ENCODE measurements around the gene SBSN. TPM values are rescaled to one million over a fixed set of nuclear protein-coding genes. Genes with fewer than 3 reads are reported as not detected.

The SBSN gene, protein sequence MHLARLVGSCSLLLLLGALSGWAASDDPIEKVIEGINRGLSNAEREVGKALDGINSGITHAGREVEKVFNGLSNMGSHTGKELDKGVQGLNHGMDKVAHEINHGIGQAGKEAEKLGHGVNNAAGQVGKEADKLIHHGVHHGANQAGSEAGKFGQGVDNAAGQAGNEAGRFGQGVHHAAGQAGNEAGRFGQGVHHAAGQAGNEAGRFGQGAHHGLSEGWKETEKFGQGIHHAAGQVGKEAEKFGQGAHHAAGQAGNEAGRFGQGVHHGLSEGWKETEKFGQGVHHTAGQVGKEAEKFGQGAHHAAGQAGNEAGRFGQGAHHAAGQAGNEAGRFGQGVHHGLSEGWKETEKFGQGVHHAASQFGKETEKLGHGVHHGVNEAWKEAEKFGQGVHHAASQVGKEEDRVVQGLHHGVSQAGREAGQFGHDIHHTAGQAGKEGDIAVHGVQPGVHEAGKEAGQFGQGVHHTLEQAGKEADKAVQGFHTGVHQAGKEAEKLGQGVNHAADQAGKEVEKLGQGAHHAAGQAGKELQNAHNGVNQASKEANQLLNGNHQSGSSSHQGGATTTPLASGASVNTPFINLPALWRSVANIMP
- not detected for polyA plus RNA-seq (ENCODE audit: insufficient read length)

DNA sequence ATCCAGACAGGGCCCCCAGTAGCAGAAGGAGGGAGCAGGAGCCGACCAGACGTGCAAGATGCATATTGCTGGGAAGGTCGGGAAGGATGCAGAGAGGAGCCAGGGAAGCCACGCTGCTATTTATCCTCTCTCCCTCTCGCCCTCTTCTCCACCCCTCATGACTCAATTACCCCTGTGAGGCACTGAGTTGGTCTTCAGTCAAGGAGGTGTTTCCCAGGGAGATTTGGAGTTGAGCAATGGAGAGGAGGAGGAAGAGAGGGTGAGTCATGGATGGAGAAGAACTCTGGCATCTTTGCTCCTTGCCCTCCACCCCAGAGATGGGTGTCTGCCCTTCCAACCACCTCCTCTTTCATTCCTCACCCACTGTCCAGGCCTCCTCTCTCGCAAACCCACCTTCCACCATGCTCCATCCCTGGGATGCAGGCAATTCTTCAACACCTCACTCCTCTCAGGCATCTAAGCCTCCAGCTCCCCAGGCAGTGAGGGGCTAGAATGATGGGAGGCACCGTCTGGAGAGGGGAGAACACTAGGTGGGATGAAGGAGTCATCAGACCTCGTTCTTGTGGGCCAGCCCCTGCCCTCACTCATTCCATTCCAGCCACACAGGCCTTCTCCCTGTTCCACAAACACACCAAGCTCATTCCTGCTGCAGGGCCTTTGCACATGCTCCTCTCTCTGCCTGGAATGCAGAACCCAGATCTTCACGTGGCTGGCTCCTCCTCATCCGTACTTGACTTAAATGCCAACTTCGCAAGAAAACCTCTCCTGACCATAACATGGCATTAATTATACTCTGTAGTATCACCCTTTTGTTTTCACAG is at the start of gene SBSN:
TSS of gene SBSN (minus strand) at position 94 of the 821 bp plus-strand sequence. CDS start at position 64, 30 bp downstream.
- DNase-seq (ENCODE audit: low read depth), result no peak

DNA sequence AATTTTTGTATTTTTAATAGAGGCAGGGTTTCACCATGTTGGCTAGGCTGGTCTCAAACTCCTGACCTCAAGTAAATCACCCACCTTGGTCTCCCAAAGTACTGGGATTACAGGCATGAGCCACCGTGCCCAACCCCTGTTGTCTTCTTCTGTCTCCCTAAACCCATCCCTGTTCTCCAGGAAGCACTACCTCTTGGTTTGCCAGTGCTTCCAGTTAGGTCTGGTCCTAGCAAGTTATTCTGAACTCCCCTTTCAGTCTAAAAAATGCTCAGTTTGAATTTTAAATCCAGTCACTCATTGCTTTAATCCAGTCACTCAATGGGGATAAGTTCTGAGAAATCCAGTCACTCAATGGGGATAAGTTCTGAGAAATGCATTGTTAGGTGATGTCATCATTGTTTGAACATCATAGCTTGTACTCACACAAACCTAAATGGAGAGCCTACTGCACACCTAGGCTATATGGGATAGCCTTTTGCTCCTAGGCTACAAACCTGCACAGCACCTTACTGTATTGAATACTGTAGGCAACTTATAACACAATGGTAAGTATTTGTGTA is 43.4 kb upstream of the SBSN start:
- no peak for DNase-seq (ENCODE audit: low read depth)

DNA sequence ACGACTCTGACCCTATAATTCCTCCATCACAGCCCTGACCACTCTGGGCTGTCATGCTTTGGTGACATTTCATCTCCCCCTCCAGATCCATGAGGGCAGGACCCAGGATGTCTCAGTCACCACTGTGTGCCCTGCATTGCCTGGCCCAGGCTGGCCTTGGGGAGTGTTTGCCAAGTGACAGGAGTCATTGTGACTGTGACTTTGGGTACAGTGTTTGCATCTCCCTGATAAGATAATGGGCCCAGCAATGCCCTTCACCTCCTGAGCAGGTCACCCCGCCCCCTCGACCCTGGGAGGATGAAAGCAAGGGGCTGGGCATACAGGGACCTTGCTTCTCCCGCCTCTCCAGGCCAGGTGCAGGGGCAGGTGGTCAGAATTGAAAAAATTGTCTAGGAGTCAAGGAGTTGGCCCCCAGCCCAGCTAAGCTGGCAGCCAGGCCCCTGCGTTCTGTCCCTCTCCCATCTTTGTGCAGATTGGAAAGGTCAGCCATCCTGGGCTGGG is 41.2 kb upstream of the SBSN start:
- DNase-seq (ENCODE audit: low read depth), result no peak

DNA sequence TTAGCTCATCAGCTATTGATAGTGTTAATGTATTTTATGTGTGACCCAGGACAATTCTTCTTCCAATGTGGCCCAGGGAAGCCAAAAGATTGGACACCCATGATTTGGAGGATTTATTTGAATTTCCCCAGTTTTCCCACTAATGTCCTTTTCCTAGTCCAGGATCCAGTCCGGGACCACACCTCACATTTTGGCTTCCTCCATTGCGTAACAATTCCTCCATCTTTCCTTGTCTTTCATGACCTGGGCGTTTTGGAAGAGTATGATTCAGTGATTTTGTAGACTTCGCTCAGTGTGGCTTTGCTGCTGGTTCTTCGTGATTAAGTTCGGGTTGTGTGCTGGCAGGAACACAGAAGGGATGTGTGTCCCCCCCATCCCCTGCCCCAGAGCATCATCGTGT is 38.6 kb upstream of the SBSN start:
- DNase-seq (ENCODE audit: low read depth), result no peak

DNA sequence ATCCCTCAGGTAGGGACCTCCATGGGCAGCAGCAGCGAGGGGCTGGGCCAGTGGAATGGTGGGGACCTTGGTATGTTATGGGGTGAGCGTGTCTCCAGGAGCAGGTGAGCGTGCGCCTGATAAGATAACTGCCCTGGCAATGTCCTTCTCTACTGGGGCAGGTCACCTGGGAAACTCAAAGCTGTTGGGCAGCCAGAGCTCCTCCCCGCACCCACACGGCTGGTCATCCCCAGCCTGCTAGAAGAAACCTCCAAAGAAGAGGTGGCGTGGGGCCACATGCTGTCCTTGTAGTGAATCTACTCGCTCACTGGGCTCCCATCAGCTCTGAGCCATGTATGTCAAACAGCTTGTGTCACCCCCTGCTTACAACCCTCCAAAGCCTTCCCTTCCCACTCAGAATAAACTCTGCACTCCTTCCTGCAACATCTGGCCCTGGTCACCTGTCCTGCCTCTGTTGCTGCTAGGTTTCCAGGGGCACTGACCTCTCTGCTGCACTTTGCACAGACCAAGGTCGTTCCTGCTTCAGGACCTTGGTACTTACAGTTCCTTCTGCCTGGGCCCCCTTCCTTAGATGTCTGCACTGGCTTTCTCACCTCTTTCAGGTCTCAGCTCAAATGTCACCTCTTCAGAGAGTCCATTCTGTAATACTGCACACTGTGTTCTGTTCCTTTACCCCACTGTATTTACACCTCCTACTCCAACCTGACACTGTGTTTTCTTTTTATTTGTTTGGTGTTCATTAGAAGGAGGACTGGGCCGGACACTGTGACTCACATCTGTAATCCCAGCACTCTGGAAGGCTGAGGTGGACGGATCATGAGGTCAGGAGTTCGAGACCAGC is 37.1 kb upstream of the SBSN start:
- DNase-seq (ENCODE audit: low read depth), result no peak

DNA sequence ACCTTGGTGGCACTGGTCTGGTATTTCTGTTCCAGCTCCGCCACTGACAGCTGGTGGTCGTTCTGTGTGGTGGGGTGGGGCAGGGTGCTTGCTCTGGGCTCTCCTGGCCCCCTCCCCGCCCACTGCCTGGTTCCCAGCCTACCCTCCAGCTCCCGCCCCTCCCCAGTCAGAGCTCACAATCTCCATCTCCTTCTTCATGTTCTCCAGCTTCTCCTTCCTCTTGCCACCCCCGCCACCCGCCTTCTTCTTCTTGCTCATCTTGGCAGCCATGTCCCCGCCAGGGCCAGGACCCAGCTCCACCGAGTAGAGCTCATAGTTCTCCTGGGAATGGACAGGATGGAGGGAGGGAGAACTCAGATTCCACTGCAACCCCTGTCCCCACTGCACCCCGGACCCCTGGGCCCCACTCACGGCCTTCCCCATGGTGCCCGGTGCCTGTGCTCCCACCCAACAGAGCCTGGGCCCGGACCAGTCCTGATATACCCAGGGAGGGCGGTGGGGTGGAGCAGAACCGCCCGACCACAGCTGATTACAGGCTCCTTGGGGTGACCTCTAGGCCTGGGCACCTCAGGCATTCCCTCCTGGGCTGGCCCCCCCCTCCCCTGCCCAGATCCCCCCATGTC is 35.2 kb upstream of the SBSN start, which contains the start of gene ATP4A:
TSS of gene ATP4A (minus strand) at position 452 of the 623 bp plus-strand sequence. CDS start at position 423, 29 bp downstream.
- DNase-seq (ENCODE audit: low read depth), result no peak

DNA sequence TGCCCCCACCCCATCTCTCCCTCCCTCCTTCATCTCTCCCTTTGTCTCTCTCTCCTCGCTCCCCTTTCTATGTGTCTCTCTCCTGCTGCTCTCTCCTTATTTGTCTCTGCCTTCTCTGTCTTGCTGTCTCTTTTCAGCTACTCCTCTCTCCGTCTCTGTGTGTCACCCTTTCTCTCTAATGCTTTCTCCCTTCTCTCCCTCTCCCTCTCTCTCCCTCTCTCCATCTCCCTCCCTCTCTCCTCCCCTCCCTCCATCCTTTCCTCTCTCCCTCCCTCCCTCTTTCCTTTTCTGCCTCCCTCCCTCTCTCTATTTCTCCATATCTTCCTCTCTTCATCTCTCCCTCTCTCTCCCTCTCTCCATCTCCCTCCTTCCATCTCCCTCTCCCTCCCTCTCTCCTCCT is 34.7 kb upstream of the SBSN start:
- no peak for DNase-seq (ENCODE audit: low read depth)

DNA sequence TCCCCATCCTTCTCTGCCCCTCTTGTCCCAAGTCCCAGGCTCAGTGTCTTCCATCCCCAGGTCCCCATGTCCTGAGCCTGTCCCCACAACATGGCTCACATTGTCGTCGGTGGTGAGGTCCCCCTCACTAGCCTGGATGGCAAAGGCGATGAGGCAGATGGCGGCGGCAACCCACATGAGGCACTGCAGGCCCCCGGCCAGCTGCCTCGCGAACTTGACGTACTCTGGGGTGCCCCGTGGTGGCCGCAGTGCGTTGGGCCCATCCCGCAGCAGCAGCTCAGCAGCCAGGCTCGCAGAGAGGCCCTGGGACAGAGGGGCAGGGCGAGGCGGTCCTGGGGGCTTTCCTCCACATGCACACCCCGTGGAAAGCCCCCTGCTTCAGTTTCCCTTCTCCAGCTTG is 34.2 kb upstream of the SBSN start:
- DNase-seq (ENCODE audit: low read depth), result no peak

DNA sequence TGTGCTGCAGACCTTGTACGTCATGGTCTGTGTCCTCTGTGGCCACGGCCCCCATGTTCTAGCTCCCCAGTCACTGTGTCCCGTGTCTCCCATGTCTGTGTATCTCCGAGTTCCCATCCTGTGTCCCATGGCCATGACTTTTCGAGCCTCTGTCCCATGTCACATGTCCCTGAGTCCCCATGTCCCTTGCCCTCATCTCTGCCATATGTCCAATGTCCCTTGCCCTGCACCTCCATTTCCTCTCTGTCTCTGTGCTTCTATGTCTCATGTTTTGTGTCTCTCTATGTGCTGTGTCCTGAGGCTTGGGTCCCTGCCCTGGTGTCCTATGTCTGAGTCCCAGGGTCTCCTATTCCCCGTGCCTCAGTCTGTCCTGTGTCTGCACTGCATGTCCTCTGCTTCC is 33.3 kb upstream of the SBSN start:
- DNase-seq (ENCODE audit: low read depth), result no peak

DNA sequence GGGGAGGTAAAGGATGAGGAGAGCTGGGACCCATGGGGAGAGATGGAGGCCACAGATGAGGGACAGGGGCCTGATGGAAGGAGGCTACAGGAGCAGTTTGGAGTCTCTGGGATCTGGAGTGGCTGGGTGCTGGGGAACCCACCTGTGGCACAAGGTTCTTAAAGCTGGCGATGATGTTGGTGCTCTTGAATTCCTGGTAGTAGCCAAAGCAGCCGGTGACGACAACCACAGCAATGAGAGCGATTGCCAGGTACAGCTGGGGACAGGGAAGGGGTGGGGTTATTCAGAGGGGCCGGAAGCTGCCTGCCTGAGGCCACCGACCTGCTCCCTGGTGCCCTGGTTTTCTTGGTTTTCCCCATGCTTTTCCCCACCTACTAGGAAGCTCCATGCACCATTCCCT is 32.6 kb upstream of the SBSN start:
- no peak for DNase-seq (ENCODE audit: low read depth)

DNA sequence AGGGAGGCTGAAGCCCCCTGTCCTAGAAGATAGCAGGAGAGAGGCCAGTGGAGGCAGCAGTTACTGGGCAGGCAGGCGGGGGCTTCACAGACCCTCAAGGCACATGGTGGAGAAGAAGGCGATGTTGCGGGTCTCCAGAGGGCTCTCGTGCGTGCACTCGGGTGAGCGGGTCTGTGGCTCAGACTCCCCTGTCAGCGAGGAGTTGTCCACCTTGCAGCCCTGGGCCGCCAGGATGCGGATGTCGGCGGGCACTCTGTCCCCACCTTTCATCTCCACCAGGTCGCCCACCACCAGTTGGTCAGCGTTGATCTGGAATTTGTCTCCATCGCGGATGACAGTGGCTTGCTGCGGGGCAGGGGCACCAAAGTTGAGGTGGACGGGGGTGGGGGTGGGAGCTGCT is 32.2 kb upstream of the SBSN start:
- DNase-seq (ENCODE audit: low read depth), result no peak

DNA sequence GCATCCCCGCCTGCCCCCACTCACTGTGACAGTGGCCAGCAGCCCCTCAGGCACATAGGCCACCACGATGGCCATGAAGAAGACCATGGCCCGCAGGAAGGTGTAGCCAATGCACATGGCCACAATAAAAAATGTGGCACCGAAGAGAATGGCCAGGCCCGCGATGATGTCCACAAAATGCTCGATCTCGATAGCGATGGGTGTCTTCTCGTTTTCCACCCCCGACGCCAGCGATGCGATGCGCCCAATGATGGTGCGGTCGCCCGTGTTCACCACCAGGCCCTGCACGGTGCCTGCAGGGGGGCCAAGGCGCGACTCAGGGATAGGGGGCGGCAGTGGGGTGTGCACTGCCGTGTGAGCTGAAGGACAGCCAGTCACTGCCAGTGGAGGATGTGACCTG is 31.7 kb upstream of the SBSN start:
- DNase-seq (ENCODE audit: low read depth), result no peak

DNA sequence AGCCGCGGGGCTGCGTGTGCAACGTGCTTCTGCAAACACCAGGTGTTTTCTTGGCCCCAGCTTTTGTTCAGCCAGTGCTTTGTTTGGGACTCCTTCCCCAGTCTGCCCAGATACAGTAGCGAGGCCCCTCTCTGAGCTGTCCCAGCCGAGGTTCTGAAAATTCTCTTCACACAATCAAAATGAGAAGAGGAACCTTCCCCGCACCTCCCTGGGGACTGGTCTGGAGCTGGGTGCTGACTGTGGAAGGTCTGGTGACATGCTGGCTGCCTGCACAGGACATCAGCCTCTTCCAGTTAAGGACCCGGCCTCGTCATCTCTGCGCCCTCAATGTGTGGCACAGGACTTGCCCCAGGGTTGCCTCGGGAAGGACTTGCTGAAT is 31.2 kb upstream of the SBSN start:
- no peak for DNase-seq (ENCODE audit: low read depth)

DNA sequence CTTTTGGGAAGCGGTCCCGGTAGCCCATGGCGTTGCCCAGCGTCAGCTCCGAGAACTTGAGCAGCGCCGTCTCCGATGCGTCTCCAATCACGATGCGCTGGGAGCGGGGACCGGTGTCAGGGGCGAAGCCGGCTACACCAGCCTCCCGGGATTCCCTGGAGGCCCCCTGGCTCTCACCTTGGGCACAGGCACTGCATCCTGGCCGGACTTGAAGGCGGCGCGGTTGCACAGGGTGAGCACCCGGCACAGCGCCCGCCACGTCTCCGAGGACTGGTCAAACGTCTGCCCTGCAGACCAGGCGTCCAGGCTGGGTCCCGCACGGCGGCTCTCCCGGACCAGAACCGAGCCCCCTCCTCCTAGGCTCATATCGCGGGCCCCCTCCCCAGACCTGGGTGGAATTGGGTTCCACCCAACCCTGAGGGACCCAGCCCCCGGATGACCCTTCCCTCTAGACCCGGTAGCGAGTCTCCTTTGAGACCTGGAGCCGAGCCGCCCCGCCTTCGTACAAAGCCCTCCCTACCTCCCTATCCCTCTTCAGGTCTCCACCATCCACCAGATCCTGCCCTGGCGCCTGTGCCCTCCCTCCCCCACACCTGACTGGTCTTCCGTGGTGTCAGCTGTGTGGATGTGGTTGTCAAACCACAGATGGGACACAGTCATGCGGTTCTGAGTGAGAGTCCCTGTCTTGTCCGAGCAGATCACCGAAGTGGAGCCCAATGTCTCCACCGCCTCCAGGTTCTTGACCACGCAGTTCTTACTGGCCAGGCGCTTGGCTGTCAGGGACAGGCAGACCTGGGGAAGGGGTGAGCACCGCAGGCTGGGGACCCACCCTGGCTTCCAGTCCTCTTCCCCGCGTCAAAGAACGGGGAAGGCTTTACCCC is 30.5 kb upstream of the SBSN start:
- DNase-seq (ENCODE audit: low read depth), result no peak

DNA sequence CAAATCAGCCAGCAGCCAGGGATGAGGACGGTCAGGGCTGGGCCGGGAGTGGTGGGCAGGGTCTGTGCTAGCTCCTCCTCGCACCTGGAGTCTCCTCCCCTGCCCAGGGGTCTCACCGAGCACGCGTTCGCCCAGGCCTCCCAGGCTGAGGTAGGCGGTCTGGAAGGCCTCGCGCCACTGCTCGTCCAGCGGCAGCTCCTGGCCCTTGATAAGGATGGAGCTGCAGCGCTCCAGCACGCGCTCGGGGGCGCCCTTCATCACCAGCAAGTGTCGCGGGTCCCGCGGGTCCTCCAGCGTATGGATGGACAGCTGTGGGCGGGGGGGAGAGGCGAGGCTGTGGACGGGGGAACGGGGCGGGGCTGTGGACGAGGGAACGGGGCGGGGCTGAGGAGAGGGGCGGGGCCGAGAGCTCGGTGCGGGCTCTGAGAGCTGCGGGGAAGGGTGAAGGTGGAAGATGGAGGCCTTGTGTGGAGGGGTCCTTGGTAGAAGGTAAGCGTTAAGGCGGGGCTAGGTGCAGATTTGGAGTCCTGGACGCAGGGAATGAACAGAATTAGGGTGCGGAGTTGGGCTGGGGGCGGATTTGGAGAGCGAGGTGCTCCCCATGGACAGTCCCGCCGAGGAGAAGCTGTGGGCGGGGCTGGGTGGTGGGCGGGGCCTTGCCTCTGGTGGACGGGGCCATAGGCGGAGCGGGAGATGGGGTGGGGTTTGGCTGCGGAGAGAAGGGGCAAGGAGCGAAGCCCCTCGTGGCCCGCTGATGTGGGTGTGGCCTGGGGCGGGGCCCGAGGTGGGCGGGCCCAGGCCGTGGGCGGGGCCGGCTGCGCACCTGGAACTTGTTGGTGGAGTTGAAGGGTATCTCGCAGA is 29.7 kb upstream of the SBSN start:
- DNase-seq (ENCODE audit: low read depth), result no peak

DNA sequence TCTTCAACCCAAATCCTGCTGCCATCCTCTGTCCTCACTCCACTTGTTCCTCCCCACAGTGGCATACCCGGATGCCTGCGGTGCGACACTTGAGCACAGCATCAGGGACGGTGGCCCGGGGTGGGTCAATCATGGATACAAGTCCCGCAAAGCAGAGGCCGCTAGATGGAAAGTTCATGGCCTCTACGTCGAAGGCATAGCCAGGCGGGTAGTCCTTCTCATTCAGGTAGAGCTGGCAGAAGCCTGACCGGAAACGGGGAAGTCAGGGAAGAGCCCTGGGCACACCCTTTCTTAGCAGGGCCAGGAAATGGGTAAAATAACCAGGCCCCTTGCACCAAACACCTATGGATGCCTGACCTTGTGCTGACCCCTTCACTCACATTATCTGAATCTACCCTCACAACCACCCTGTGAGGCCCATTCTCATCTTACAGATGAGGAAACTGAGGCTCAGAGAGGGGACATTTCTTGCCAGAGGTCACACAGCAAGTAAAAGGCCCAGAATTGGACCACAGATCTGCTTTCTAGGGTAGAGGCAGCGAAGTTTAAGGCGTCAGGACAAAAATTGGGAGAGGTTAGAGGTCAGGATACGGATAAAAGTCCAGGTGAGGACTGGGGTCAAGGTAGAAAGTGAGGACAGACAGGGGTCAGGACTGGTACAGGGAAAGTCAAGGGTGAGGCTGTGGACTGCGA is 28.9 kb upstream of the SBSN start:
- DNase-seq (ENCODE audit: low read depth), result no peak

DNA sequence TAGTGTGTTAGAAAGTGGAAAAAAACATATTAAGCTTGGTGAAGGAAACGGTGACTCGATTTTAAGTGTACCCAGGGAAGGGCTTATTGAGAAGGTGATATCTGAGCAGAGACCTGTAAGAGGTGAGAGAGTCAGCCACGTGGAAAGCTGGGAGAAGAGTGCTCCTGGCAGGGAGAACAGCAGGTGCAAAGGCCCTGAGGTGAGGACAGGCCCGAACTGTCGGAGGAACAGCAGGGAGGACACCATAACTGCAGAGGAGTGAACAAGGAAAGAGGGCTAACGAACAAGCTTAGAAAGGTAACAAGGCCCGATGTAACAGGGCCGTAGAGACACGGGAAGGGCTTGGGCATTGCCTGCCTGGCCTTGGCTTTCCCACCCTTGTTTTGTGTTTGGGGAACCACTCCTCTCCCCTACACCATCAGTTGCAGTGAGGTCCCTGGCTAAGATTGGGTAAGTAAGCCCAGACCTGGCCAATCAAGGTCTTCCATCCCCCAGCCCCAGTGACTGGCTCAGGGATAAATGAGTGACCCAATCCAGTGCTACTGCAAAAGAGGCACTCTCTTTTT is 28.0 kb upstream of the SBSN start:
- DNase-seq (ENCODE audit: low read depth), result no peak
